Thyroid gland (tissue), 4 donors: ENCODE measurements around the gene STX5. TPM values are rescaled to one million over a fixed set of nuclear protein-coding genes. Genes with fewer than 3 reads are reported as not detected.
"Not testable (repeated sequence)": the region's sequence is repeated elsewhere in the genome, so short reads cannot be mapped to it uniquely, and the experiment has no call there.

Experiments used
- DNase-seq, 2 donors: peaks; one replicate each; pipeline ENCODE4 v3.0.0-alpha.2; 2019
- H3K27ac ChIP-seq, 3 donors: fragments of 200-600 bp; sonication (generic); 1 replicate in 2 of 3; 2 replicates in 1 of 3; pipeline ENCODE4 v1.5.1; 2016 to 2019; ENCODE audit warnings: mild to moderate bottlenecking in 1 of 3, moderate library complexity in 1 of 3
- H3K27me3 ChIP-seq: fragments of 200-600 bp; sonication (generic); one replicate; pipeline ENCODE4 v1.5.1; 2019
- H3K36me3 ChIP-seq, 2 donors: fragments of 200-600 bp; sonication (generic); one replicate each; pipeline ENCODE4 v1.5.1; 2016 to 2019
- H3K4me1 ChIP-seq, 2 donors: fragments of 200-600 bp; sonication (generic); one replicate each; pipeline ENCODE4 v1.5.1; 2017 to 2019
- H3K4me3 ChIP-seq, 3 donors: fragments of 200-600 bp; sonication (generic); replicated peaks in 1 of 3; 1 replicate in 2 of 3; 2 replicates in 1 of 3; pipeline ENCODE4 v1.5.1; 2016; ENCODE audit warnings: mild to moderate bottlenecking in 1 of 3
- H3K9me3 ChIP-seq: fragments of 200-600 bp; sonication (generic); one replicate; pipeline ENCODE4 v1.5.1; 2017
- CTCF ChIP-seq, 6 experiments: fragments of 200-600 bp in 3 of 6; fragments of 450-650 bp in 3 of 6; sonication (generic) in 3 of 6; IDR thresholded peaks; one replicate each; pipeline ENCODE4 v1.5.1; 2016 to 2019; ENCODE audit warnings: antibody characterized with exemption in 6 of 6, mild to moderate bottlenecking in 2 of 6, inconsistent platforms in 1 of 6, moderate library complexity in 1 of 6
- POLR2A ChIP-seq, 2 donors: fragments of 450-650 bp; IDR thresholded peaks; one replicate each; pipeline ENCODE4 v1.6.1; 2017; ENCODE audit warnings: antibody characterized with exemption in 2 of 2, mild to moderate bottlenecking in 2 of 2, moderate library complexity in 1 of 2
- WGBS, 2 donors: methylation state at CpG; one replicate each; pipeline ENCODE4 v1.1.5; 2017; 5-methylcytosine and 5-hydroxymethylcytosine counted together
- intact Hi-C: fragments of 100-400 bp; cut with DNase I; formaldehyde crosslinking; loops from one replicate; pipeline ENCODE4 v1.15.1; 2023
- microRNA-seq: library from miRNA; unstranded; fragments of <30 nt; microRNA quantifications from one replicate; pipeline ENCODE4, GENCODE V29; 2016
- small RNA-seq: library from RNA; depleted of rRNA; stranded (forward); fragments of <200 nt; gene quantifications from one replicate; pipeline ENCODE3, GENCODE V24; 2016
- total RNA-seq, 4 donors: library from RNA; depleted of rRNA; stranded (reverse); fragments of >200 nt; gene quantifications; one replicate each; pipeline ENCODE4 v1.2.3, GENCODE V29; 2016

STX5 gene
- total RNA-seq, 4 donors from 2014 or later, result 26.3 to 62.8 (median 56.7) TPM

- DNase-seq, result peak; percentile 40 to 48
- Histone ChIP-seq H3K9me3 (no peaks in the 10 kb centered on the region), H3K36me3 (peaks cover 8 to 11% of the 10 kb centered on the region in 2 donors), H3K27ac (peak overlapping the region; percentile 89 to 98 (median 95)), H3K4me3 (peak overlapping the region in 2 of 3 donors; percentile 2 to 40), H3K4me1 (peaks cover 12 to 23% of the 10 kb centered on the region in 2 donors), H3K27me3 (no peaks in the 10 kb centered on the region)
- TF ChIP-seq CTCF (IDR thresholded peaks at IDR 0.05) (no peak), POLR2A (IDR thresholded peaks at IDR 0.05) (no peak)
- WGBS, 2 donors, result 3 to 5% methylated on average over 18 of the region's 18 CpGs
- intact Hi-C loops, result no loop called here
Measured at GRCh38 chr11:62770778-62771143, 61.1 kb downstream of the STX5 start.

GRCh38 chr11:62760867-62761227, 71.0 kb downstream of the STX5 start:
- Histone ChIP-seq H3K27ac (peak overlapping the region in 2 of 3 donors; percentile 48 to 74), H3K4me3 (peak overlapping the region in 1 of 3 donors; percentile 81), H3K4me1 (peaks cover 9 to 11% of the 10 kb centered on the region in 2 donors)
- H3K27me3 ChIP-seq, H3K9me3 ChIP-seq, intact Hi-C loops, DNase-seq, H3K36me3 ChIP-seq: not testable (repeated sequence)
- WGBS, 2 donors, result 37 to 46% methylated on average over 9 of the region's 9 CpGs

GRCh38 chr11:62757846-62758788, 73.7 kb downstream of the STX5 start:
- no peaks in the 10 kb centered on the region for H3K36me3 ChIP-seq
- no peaks in the 10 kb centered on the region for H3K27me3 ChIP-seq
- WGBS, 2 donors, result 59% methylated on average over 9 of the region's 9 CpGs
- no peak overlapping the region for H3K4me3 ChIP-seq
- intact Hi-C loops, result no loop called here
- H3K9me3 ChIP-seq, result no peaks in the 10 kb centered on the region
- H3K4me1 ChIP-seq, result peaks cover 13 to 19% of the 10 kb centered on the region in 2 donors
- H3K27ac ChIP-seq, result no peak overlapping the region
- DNase-seq, result no peak
- TF ChIP-seq POLR2A (IDR thresholded peaks at IDR 0.05) (no peak), CTCF (IDR thresholded peaks at IDR 0.05) (no peak)

Small RNAs within 50 kb of the gene (microRNA-seq; reads per million reads assigned to microRNA genes)
- 1.5 reads per million for gene MIR6514
- not detected for gene MIR6748

Small RNAs within 50 kb of the gene (small RNA-seq; reads per million reads assigned to genes)
- gene MIR6514, result 0.38 reads per million
- gene RF00099, result not detected
- gene RNU6-118P, result not detected
- gene SNORD22, result not detected
- not detected for gene SNORD26
- not detected for gene SNORD27
- gene SNORD28, result not detected
- gene SNORD30, result 1,060 reads per million, percentile 99 among the genes with 10 or more reads in this experiment

Other genes starting within 250 kb of the STX5 start
- 10 to 100 TPM; 13.7 to 20.0 (median 16.1) TPM for gene TUT1, start 240.5 kb downstream of the STX5 start, total RNA-seq
- 10 to 100 TPM; 65.3 to 76.7 (median 70.7) TPM for gene MTA2, start 230.2 kb downstream of the STX5 start, total RNA-seq
- 10 to 100 TPM; 28.3 to 58.0 (median 46.6) TPM for gene EML3, start 219.3 kb downstream of the STX5 start, total RNA-seq
- gene ROM1, start 218.8 kb downstream of the STX5 start, total RNA-seq, result 1 to 10 TPM; 2.5 to 7.0 (median 5.2) TPM
- 10 to 100 TPM; 23.0 to 33.4 (median 25.1) TPM for gene B3GAT3, start 210.1 kb downstream of the STX5 start, total RNA-seq
- gene GANAB, start 185.4 kb downstream of the STX5 start, total RNA-seq, result 100 to 1,000 TPM; 158 to 297 (median 201) TPM
- 10 to 100 TPM; 14.8 to 26.5 (median 23.5) TPM for gene INTS5, start 178.7 kb downstream of the STX5 start, total RNA-seq
- 10 to 100 TPM; 24.1 to 34.5 (median 29.6) TPM for gene C11orf98, start 166.8 kb downstream of the STX5 start, total RNA-seq
- 10 to 100 TPM in 1 of 4 donors, 1 to 10 TPM in 2, under 1 TPM in 1; 0.83 to 13.5 (median 5.7) TPM for gene CSKMT, start 166.7 kb downstream of the STX5 start, total RNA-seq
- gene UQCC3, start 160.4 kb downstream of the STX5 start, total RNA-seq, result 10 to 100 TPM in 2 of 4 donors, 1 to 10 TPM in 2; 5.7 to 10.6 (median 8.1) TPM
- gene LBHD1, start 159.8 kb downstream of the STX5 start, total RNA-seq, result 10 to 100 TPM in 2 of 4 donors, 1 to 10 TPM in 2; 5.8 to 15.5 (median 9.3) TPM
- 100 to 1,000 TPM; 120 to 184 (median 149) TPM for gene UBXN1, start 153.0 kb downstream of the STX5 start, total RNA-seq
- gene LRRN4CL, start 142.5 kb downstream of the STX5 start, total RNA-seq, result 10 to 100 TPM in 2 of 4 donors, 1 to 10 TPM in 2; 2.5 to 18.3 (median 9.0) TPM
- 100 to 1,000 TPM in 2 of 4 donors, 10 to 100 TPM in 2; 54.9 to 153 (median 89.4) TPM for gene BSCL2, start 124.6 kb downstream of the STX5 start, total RNA-seq
- gene GNG3, start 124.4 kb downstream of the STX5 start, total RNA-seq, result not detected
- gene HNRNPUL2, start 104.6 kb downstream of the STX5 start, total RNA-seq, result 10 to 100 TPM; 16.4 to 30.8 (median 21.5) TPM
- gene TTC9C, start 103.6 kb downstream of the STX5 start, total RNA-seq, result 10 to 100 TPM; 21.3 to 29.3 (median 25.4) TPM
- 10 to 100 TPM; 10.1 to 17.1 (median 14.8) TPM for gene ZBTB3, start 77.9 kb downstream of the STX5 start, total RNA-seq
- gene POLR2G, start 70.5 kb downstream of the STX5 start, total RNA-seq, result 10 to 100 TPM; 32.1 to 76.5 (median 50.6) TPM
- gene TAF6L, start 60.7 kb downstream of the STX5 start, total RNA-seq, result 10 to 100 TPM; 41.2 to 55.0 (median 45.5) TPM
- gene TMEM179B, start 44.6 kb downstream of the STX5 start, total RNA-seq, result 100 to 1,000 TPM in 2 of 4 donors, 10 to 100 TPM in 2; 78.6 to 126 (median 92.4) TPM
- 10 to 100 TPM in 3 of 4 donors, 1 to 10 TPM in 1; 9.1 to 46.5 (median 29.7) TPM for gene TMEM223, start 40.0 kb downstream of the STX5 start, total RNA-seq
- gene NXF1, start 26.6 kb downstream of the STX5 start, total RNA-seq, result 10 to 100 TPM; 56.8 to 83.7 (median 80.9) TPM
- gene TEX54, start 790 bp upstream of the STX5 start, total RNA-seq, result not detected
- gene WDR74, start 7.5 kb upstream of the STX5 start, total RNA-seq, result 10 to 100 TPM; 25.2 to 76.1 (median 33.6) TPM
- 100 to 1,000 TPM; 145 to 295 (median 159) TPM for gene SLC3A2, start 48.8 kb upstream of the STX5 start, total RNA-seq
- gene CHRM1, start 89.3 kb upstream of the STX5 start, total RNA-seq, result not detected
- gene SLC22A6, start 152.9 kb upstream of the STX5 start, total RNA-seq, result not detected
- not detected for gene SLC22A8, start 183.8 kb upstream of the STX5 start, total RNA-seq